Measurements from ENCODE around the gene ZXDC. TPM values are rescaled to one million over a fixed set of nuclear protein-coding genes. Genes with fewer than 3 reads are reported as not detected.

ZXDC gene
- polyA plus RNA-seq, 1 donor (not counting 4 experiments of a cell fraction or from before 2014, with no cell fraction given), result 10.7 TPM

DNA sequence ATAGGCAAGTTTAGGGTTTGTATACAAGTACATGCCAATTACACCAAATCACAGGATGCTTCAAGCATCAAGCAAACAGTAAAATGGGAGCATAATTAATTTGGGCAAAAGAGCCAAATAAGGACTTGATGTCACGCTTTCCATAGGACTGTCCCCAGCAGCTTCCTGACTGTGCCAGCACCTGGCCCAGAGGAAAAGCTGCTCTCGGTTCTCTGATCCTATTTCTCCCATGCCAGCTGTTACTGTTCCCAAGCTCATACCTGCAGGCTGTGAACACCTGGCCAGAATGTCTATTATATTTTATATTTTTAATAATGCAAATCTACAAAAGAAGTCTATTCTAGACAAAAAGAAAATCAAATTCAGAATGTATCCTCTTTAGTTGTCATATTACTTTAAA, 12.2 kb downstream of the ZXDC start:
- no peak for DNase-seq (ENCODE audit: low read depth, low spot score)
- H3K36me3 ChIP-seq (ENCODE audit: control insufficient read depth in 2 of 2, extremely low read depth in 1 of 2, insufficient read depth in 2 of 2, low read length in 2 of 2), result peaks cover 41 to 43% of the 10 kb centered on the region in 2 experiments
- no peak overlapping the region for H3K9ac ChIP-seq (ENCODE audit: control insufficient read depth, extremely low read depth, insufficient read depth, low read length)
- H3K4me2 ChIP-seq (ENCODE audit: control insufficient read depth, extremely low read depth, insufficient read depth, low read depth, low read length), result no peak overlapping the region
- H3K4me3 ChIP-seq (ENCODE audit: control insufficient read depth in 2 of 3, extremely low read depth in 1 of 3, insufficient read depth in 2 of 3, low read depth in 1 of 3, low read length in 3 of 3), result no peak overlapping the region
- no peak overlapping the region for H2AFZ ChIP-seq (ENCODE audit: control insufficient read depth, low read length)
- FAIRE-seq, result no peak
- H4K20me1 ChIP-seq (ENCODE audit: control insufficient read depth, extremely low read depth, insufficient read depth, low read length), result peaks cover 3% of the 10 kb centered on the region
- TF ChIP-seq EZH2 (IDR thresholded peaks at IDR 0.05; ENCODE audit: low read length) (no peak), CTCF (optimal IDR thresholded peaks at IDR 0.05 in 1 of 3, IDR thresholded peaks at IDR 0.05 in 1 of 3, conservative IDR thresholded peaks at IDR 0.05 in 1 of 3; ENCODE audit: extremely low read depth in 1 of 3, insufficient read depth in 2 of 3, low read length in 3 of 3) (no peak)
- H3K9me3 ChIP-seq (ENCODE audit: control insufficient read depth, low read depth, low read length), result no peaks in the 10 kb centered on the region
- H3K27me3 ChIP-seq (ENCODE audit: control insufficient read depth, extremely low read depth, insufficient read depth, low read length), result no peaks in the 10 kb centered on the region
- H3K79me2 ChIP-seq (ENCODE audit: control insufficient read depth, insufficient read depth, low read length), result peaks cover 15% of the 10 kb centered on the region
- H3K9me1 ChIP-seq (ENCODE audit: control insufficient read depth, extremely low read depth, insufficient read depth, low read length), result no peaks in the 10 kb centered on the region
- H3K4me1 ChIP-seq (ENCODE audit: control insufficient read depth, extremely low read depth, insufficient read depth, low read length), result no peaks in the 10 kb centered on the region
- no peak overlapping the region for H3K27ac ChIP-seq (ENCODE audit: control insufficient read depth, insufficient read depth, low read length)
- dilution Hi-C loops (cut with MboI; ENCODE audit: extremely low pct_ligation_motif_present, low sequenced_read_pairs), result no loop called here

GRCh38 chr3:126461450-126462070, 14.1 kb downstream of the ZXDC start:
- Histone ChIP-seq H3K4me2 (ENCODE audit: control insufficient read depth, extremely low read depth, insufficient read depth, low read depth, low read length) (no peak overlapping the region), H3K27ac (ENCODE audit: control insufficient read depth, insufficient read depth, low read length) (no peak overlapping the region), H3K9me1 (ENCODE audit: control insufficient read depth, extremely low read depth, insufficient read depth, low read length) (no peaks in the 10 kb centered on the region), H3K9me3 (ENCODE audit: control insufficient read depth, low read depth, low read length) (no peaks in the 10 kb centered on the region), H4K20me1 (ENCODE audit: control insufficient read depth, extremely low read depth, insufficient read depth, low read length) (peaks cover 5% of the 10 kb centered on the region), H3K79me2 (ENCODE audit: control insufficient read depth, insufficient read depth, low read length) (peaks cover 17% of the 10 kb centered on the region), H3K36me3 (ENCODE audit: control insufficient read depth in 2 of 2, extremely low read depth in 1 of 2, insufficient read depth in 2 of 2, low read length in 2 of 2) (peaks cover 43 to 46% of the 10 kb centered on the region in 2 experiments), H3K27me3 (ENCODE audit: control insufficient read depth, extremely low read depth, insufficient read depth, low read length) (no peaks in the 10 kb centered on the region), H3K4me3 (ENCODE audit: control insufficient read depth in 2 of 3, extremely low read depth in 1 of 3, insufficient read depth in 2 of 3, low read depth in 1 of 3, low read length in 3 of 3) (no peak overlapping the region), H3K9ac (ENCODE audit: control insufficient read depth, extremely low read depth, insufficient read depth, low read length) (no peak overlapping the region), H3K4me1 (ENCODE audit: control insufficient read depth, extremely low read depth, insufficient read depth, low read length) (no peaks in the 10 kb centered on the region), H2AFZ (ENCODE audit: control insufficient read depth, low read length) (no peak overlapping the region)
- dilution Hi-C loops (cut with MboI; ENCODE audit: extremely low pct_ligation_motif_present, low sequenced_read_pairs), result no loop called here
- TF ChIP-seq EZH2 (IDR thresholded peaks at IDR 0.05; ENCODE audit: low read length), result no peak
- TF ChIP-seq CTCF (optimal IDR thresholded peaks at IDR 0.05 in 1 of 3, IDR thresholded peaks at IDR 0.05 in 1 of 3, conservative IDR thresholded peaks at IDR 0.05 in 1 of 3; ENCODE audit: extremely low read depth in 1 of 3, insufficient read depth in 2 of 3, low read length in 3 of 3), result no peak
- no peak for DNase-seq (ENCODE audit: low read depth, low spot score)
- FAIRE-seq, result no peak

All from keratinocyte (primary cell).